KG1 (cell line): Measurements from ENCODE around the gene REN.

Experiments
- DNase-seq: peaks from one replicate; lab custom pipeline; 2025; lab: John Stamatoyannopoulos, UW

REN gene

GRCh38 chr1:204190212-204191211 lies 24.4 kb upstream of the REN start:
- DNase-seq: peak; percentile 28

GRCh38 chr1:204188959-204189639 lies 23.0 kb upstream of the REN start:
- no peak for DNase-seq

GRCh38 chr1:204186597-204186996 lies 20.5 kb upstream of the REN start:
- DNase-seq: no peak

- DNase-seq: no peak
These were observed 15.0 kb upstream of the REN start for GRCh38 chr1:204181116-204181515.

- DNase-seq: no peak
These were observed 14.0 kb upstream of the REN start for GRCh38 chr1:204180133-204180532.

- no peak for DNase-seq
These were observed 12.5 kb upstream of the REN start for GRCh38 chr1:204178487-204179281.

- DNase-seq: no peak
These were observed 11.0 kb upstream of the REN start for GRCh38 chr1:204177133-204177532.

GRCh38 chr1:204176049-204176448 lies 9.9 kb upstream of the REN start:
- no peak for DNase-seq

GRCh38 chr1:204174958-204175357 lies 8.8 kb upstream of the REN start:
- DNase-seq: no peak

- DNase-seq: no peak
These were observed 6.4 kb upstream of the REN start for GRCh38 chr1:204172404-204173029.

- no peak for DNase-seq
These were observed 5.6 kb upstream of the REN start for GRCh38 chr1:204171751-204172178.

- DNase-seq: no peak
These were observed 4.5 kb upstream of the REN start for GRCh38 chr1:204170494-204171155.

- no peak for DNase-seq
These were observed 3.7 kb upstream of the REN start for GRCh38 chr1:204169858-204170257.

- DNase-seq: no peak
These were observed 1.6 kb upstream of the REN start for GRCh38 chr1:204167730-204168129.

- DNase-seq: peak; percentile 53
These were observed 3.6 kb downstream of the REN start for GRCh38 chr1:204162494-204163074.

- DNase-seq: no peak
These were observed 4.3 kb downstream of the REN start for GRCh38 chr1:204161609-204162493.

GRCh38 chr1:204157962-204158361 lies 8.2 kb downstream of the REN start:
- no peak for DNase-seq

- no peak for DNase-seq
These were observed 10.3 kb downstream of the REN start for GRCh38 chr1:204155881-204156280.

GRCh38 chr1:204154568-204155255 lies 11.4 kb downstream of the REN start:
- no peak for DNase-seq
